Tibial nerve (tissue), 4 donors: ENCODE data around the gene ZNF14. TPM values are rescaled to one million over a fixed set of nuclear protein-coding genes. Genes with fewer than 3 reads are reported as not detected.

Experiments used
- DNase-seq, 2 donors: peaks; one replicate each; pipeline ENCODE4 v3.0.0-alpha.2; 2019; ENCODE audit warnings: low spot score in 2 of 2
- H3K27ac ChIP-seq, 4 donors: fragments of 200-600 bp; sonication (generic) in 3 of 4; one replicate each; pipeline ENCODE4 v1.5.1; 2017 to 2019; ENCODE audit warnings: mild to moderate bottlenecking in 1 of 4
- H3K27me3 ChIP-seq, 2 donors: fragments of 200-600 bp; sonication (generic) in 1 of 2; one replicate each; pipeline versions ENCODE4 v1.5.1 to v1.6.0; 2017 to 2019
- H3K36me3 ChIP-seq, 3 donors: fragments of 200-600 bp; sonication (generic); one replicate each; pipeline ENCODE4 v1.5.1; 2018 to 2019
- H3K4me1 ChIP-seq, 4 donors: fragments of 200-600 bp; sonication (generic) in 3 of 4; one replicate each; pipeline ENCODE4 v1.5.1; 2017 to 2019
- H3K4me3 ChIP-seq, 4 donors: fragments of 200-600 bp; sonication (generic) in 3 of 4; one replicate each; pipeline ENCODE4 v1.5.1; 2017 to 2019; ENCODE audit warnings: mild to moderate bottlenecking in 1 of 4, moderate library complexity in 1 of 4
- H3K9me3 ChIP-seq, 4 donors: fragments of 200-600 bp; sonication (generic) in 3 of 4; one replicate each; pipeline ENCODE4 v1.5.1; 2017 to 2019
- CTCF ChIP-seq, 5 experiments: fragments of 200-600 bp in 3 of 5; fragments of 450-650 bp in 2 of 5; sonication (generic) in 3 of 5; IDR thresholded peaks; one replicate each; pipeline ENCODE4 v1.5.1; 2016 to 2019; ENCODE audit warnings: antibody characterized with exemption in 5 of 5, mild to moderate bottlenecking in 3 of 5, moderate library complexity in 2 of 5
- EP300 ChIP-seq, 2 donors: sonication (generic); formaldehyde crosslinking; IDR thresholded peaks; one replicate each; pipeline ENCODE4 v1.6.1; 2017; ENCODE audit warnings: antibody characterized with exemption in 2 of 2, mild to moderate bottlenecking in 1 of 2
- POLR2A ChIP-seq, 2 donors: fragments of 450-650 bp; IDR thresholded peaks; one replicate each; pipeline ENCODE4 v1.6.1; 2017; ENCODE audit warnings: antibody characterized with exemption in 2 of 2, mild to moderate bottlenecking in 2 of 2, moderate library complexity in 2 of 2
- WGBS, 2 donors: methylation state at CpG; one replicate each; pipeline ENCODE4 v1.1.5; 2018; 5-methylcytosine and 5-hydroxymethylcytosine counted together
- total RNA-seq, 4 donors: library from RNA; depleted of rRNA; stranded (reverse); fragments of >200 nt; gene quantifications; one replicate each; pipeline ENCODE4 v1.1.0, GENCODE V29; 2016

ZNF14 gene
- total RNA-seq, 4 donors from 2014 or later = 12.0 to 14.2 (median 13.3) TPM

GRCh38 chr19:19738564-19738963 lies 5.7 kb upstream of the ZNF14 start:
- 91 to 92% methylated on average over 1 of the region's 1 CpG for WGBS, 2 donors
- DNase-seq = no peak
- H3K27ac ChIP-seq = no peak overlapping the region
- no peaks in the 10 kb centered on the region for H3K27me3 ChIP-seq
- TF ChIP-seq POLR2A (IDR thresholded peaks at IDR 0.05) (no peak), CTCF (IDR thresholded peaks at IDR 0.05) (no peak), EP300 (IDR thresholded peaks at IDR 0.05) (no peak)
- H3K4me1 ChIP-seq = no peaks in the 10 kb centered on the region
- H3K9me3 ChIP-seq = peaks cover 0 to 12% (median 0%) of the 10 kb centered on the region in 4 donors
- H3K4me3 ChIP-seq = no peak overlapping the region
- H3K36me3 ChIP-seq = no peaks in the 10 kb centered on the region

GRCh38 chr19:19737559-19738332 lies 4.8 kb upstream of the ZNF14 start:
- Histone ChIP-seq H3K27me3 (no peaks in the 10 kb centered on the region), H3K27ac (no peak overlapping the region), H3K4me1 (no peaks in the 10 kb centered on the region), H3K4me3 (no peak overlapping the region), H3K36me3 (no peaks in the 10 kb centered on the region), H3K9me3 (peaks cover 0 to 9% (median 0%) of the 10 kb centered on the region in 4 donors)
- no peak for TF ChIP-seq EP300 (IDR thresholded peaks at IDR 0.05)
- no peak for TF ChIP-seq CTCF (IDR thresholded peaks at IDR 0.05)
- no peak for TF ChIP-seq POLR2A (IDR thresholded peaks at IDR 0.05)
- 71 to 84% methylated on average over 5 of the region's 8 CpGs for WGBS, 2 donors
- DNase-seq = no peak

GRCh38 chr19:19721896-19722295 lies 11.0 kb downstream of the ZNF14 start:
- H3K9me3 ChIP-seq = peaks cover 0 to 84% (median 34%) of the 10 kb centered on the region in 4 donors
- no peak for DNase-seq
- TF ChIP-seq EP300 (IDR thresholded peaks at IDR 0.05) = no peak
- no peak for TF ChIP-seq CTCF (IDR thresholded peaks at IDR 0.05)
- no peak for TF ChIP-seq POLR2A (IDR thresholded peaks at IDR 0.05)
- 97 to 98% methylated on average over 2 of the region's 2 CpGs for WGBS, 2 donors
- H3K4me3 ChIP-seq = no peak overlapping the region
- no peak overlapping the region for H3K27ac ChIP-seq
- no peaks in the 10 kb centered on the region for H3K27me3 ChIP-seq
- no peaks in the 10 kb centered on the region for H3K4me1 ChIP-seq
- peaks cover 0 to 58% (median 5%) of the 10 kb centered on the region in 3 donors for H3K36me3 ChIP-seq

GRCh38 chr19:19719798-19720197 lies 13.1 kb downstream of the ZNF14 start:
- Histone ChIP-seq H3K4me1 (no peaks in the 10 kb centered on the region), H3K27ac (no peak overlapping the region), H3K4me3 (no peak overlapping the region), H3K9me3 (peaks cover 0 to 87% (median 46%) of the 10 kb centered on the region in 4 donors), H3K36me3 (peaks cover under 1 to 77% (median 5%) of the 10 kb centered on the region in 3 donors), H3K27me3 (no peaks in the 10 kb centered on the region)
- DNase-seq = no peak
- no peak for TF ChIP-seq POLR2A (IDR thresholded peaks at IDR 0.05)
- TF ChIP-seq EP300 (IDR thresholded peaks at IDR 0.05) = no peak
- TF ChIP-seq CTCF (IDR thresholded peaks at IDR 0.05) = no peak
- WGBS, 2 donors = 79 to 80% methylated on average over 2 of the region's 2 CpGs
